Nephron (organoid): ENCODE data around the gene NFAM1.

Source experiments
- H3K27ac Mint-ChIP-seq, 3 experiments: 2 replicates each; pipeline ENCODE4 v1.8.0; 2020; ENCODE audit warnings: mixed read lengths in 3 of 3, mild to moderate bottlenecking in 2 of 3, moderate library complexity in 1 of 3
- H3K27me3 Mint-ChIP-seq: 2 replicates; pipeline ENCODE4 v1.8.0; 2021; ENCODE audit warnings: low read depth, mild to moderate bottlenecking, moderate library complexity, mixed read lengths
- H3K36me3 Mint-ChIP-seq: 2 replicates; pipeline ENCODE4 v1.8.0; 2020; ENCODE audit warnings: low read depth, mixed read lengths
- H3K4me1 Mint-ChIP-seq: 2 replicates; pipeline ENCODE4 v1.8.0; 2020; ENCODE audit warnings: mixed read lengths
- H3K4me3 Mint-ChIP-seq, 3 experiments: 2 replicates each; pipeline ENCODE4 v1.8.0; 2020; ENCODE audit warnings: mild to moderate bottlenecking in 3 of 3, mixed read lengths in 3 of 3, moderate library complexity in 2 of 3
- H3K9me3 Mint-ChIP-seq: 2 replicates; pipeline ENCODE4 v1.8.0; 2020; ENCODE audit warnings: mixed read lengths
- TF ChIP-seq, protein P1 (sequence below), 3 experiments: fragments of 200-600 bp; sonication (generic); IDR thresholded peaks; one replicate each; pipeline ENCODE4 v1.5.0; 2021; ENCODE audit warnings: antibody characterized with exemption in 3 of 3; ENCODE audit not compliant: unreplicated experiment in 3 of 3

NFAM1 gene

GRCh38 chr22:42364604-42365110, 67.5 kb downstream of the NFAM1 start:
- TF ChIP-seq, protein P1, sequence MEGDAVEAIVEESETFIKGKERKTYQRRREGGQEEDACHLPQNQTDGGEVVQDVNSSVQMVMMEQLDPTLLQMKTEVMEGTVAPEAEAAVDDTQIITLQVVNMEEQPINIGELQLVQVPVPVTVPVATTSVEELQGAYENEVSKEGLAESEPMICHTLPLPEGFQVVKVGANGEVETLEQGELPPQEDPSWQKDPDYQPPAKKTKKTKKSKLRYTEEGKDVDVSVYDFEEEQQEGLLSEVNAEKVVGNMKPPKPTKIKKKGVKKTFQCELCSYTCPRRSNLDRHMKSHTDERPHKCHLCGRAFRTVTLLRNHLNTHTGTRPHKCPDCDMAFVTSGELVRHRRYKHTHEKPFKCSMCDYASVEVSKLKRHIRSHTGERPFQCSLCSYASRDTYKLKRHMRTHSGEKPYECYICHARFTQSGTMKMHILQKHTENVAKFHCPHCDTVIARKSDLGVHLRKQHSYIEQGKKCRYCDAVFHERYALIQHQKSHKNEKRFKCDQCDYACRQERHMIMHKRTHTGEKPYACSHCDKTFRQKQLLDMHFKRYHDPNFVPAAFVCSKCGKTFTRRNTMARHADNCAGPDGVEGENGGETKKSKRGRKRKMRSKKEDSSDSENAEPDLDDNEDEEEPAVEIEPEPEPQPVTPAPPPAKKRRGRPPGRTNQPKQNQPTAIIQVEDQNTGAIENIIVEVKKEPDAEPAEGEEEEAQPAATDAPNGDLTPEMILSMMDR (IDR thresholded peaks at IDR 0.05; ENCODE audit: unreplicated experiment in 3 of 3), result no peak
- H3K27ac Mint-ChIP-seq, result peak overlapping the region; percentile 85 to 94 (median 86)
- H3K27me3 Mint-ChIP-seq, result peaks cover 61% of the 10 kb centered on the region
- no peaks in the 10 kb centered on the region for H3K36me3 Mint-ChIP-seq
- peak overlapping the region; percentile 51 to 65 (median 61) for H3K4me3 Mint-ChIP-seq
- peaks cover 46% of the 10 kb centered on the region for H3K4me1 Mint-ChIP-seq
- no peaks in the 10 kb centered on the region for H3K9me3 Mint-ChIP-seq

GRCh38 chr22:42363892-42364291, 68.3 kb downstream of the NFAM1 start:
- Mint-ChIP-seq H3K9me3 (no peaks in the 10 kb centered on the region), H3K4me1 (peaks cover 41% of the 10 kb centered on the region), H3K27ac (peak overlapping the region; percentile 85 to 94 (median 86)), H3K36me3 (no peaks in the 10 kb centered on the region), H3K4me3 (peak overlapping the region in 1 of 3 experiments; percentile 21), H3K27me3 (peaks cover 55% of the 10 kb centered on the region)
- TF ChIP-seq, protein P1 (IDR thresholded peaks at IDR 0.05; ENCODE audit: unreplicated experiment in 3 of 3), result no peak

GRCh38 chr22:42361523-42361922, 70.7 kb downstream of the NFAM1 start:
- TF ChIP-seq, protein P1 (IDR thresholded peaks at IDR 0.05; ENCODE audit: unreplicated experiment in 3 of 3), result no peak
- Mint-ChIP-seq H3K27me3 (peaks cover 45% of the 10 kb centered on the region), H3K27ac (peak overlapping the region in 1 of 3 experiments; percentile 25), H3K4me1 (peaks cover 32% of the 10 kb centered on the region), H3K36me3 (no peaks in the 10 kb centered on the region), H3K9me3 (no peaks in the 10 kb centered on the region), H3K4me3 (no peak overlapping the region)

DNA sequence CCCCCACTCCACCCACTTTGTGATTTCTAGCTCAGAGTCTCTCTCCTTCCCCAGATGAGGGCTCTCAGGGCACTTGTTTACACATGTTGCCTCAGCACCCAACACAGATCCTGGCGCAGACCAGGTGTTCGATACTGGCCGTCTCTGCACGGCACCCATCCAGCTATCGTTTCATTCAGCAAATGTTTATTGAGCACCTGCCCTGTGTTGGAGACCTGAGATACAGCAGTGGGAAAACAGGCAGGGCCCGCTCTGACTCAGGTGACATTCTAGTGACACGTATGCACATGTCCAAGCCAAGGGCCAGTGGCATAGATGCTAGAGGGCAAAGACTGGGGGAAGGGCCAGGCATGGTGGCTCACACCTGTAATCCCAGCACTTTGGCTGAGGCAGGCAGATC, 71.9 kb downstream of the NFAM1 start:
- H3K27me3 Mint-ChIP-seq, result peaks cover 39% of the 10 kb centered on the region
- no peaks in the 10 kb centered on the region for H3K9me3 Mint-ChIP-seq
- peaks cover 22% of the 10 kb centered on the region for H3K4me1 Mint-ChIP-seq
- no peaks in the 10 kb centered on the region for H3K36me3 Mint-ChIP-seq
- no peak overlapping the region for H3K27ac Mint-ChIP-seq
- H3K4me3 Mint-ChIP-seq, result no peak overlapping the region
- TF ChIP-seq, protein P1 (IDR thresholded peaks at IDR 0.05; ENCODE audit: unreplicated experiment in 3 of 3), result no peak

GRCh38 chr22:42358643-42359558, 73.3 kb downstream of the NFAM1 start:
- Mint-ChIP-seq H3K36me3 (no peaks in the 10 kb centered on the region), H3K9me3 (no peaks in the 10 kb centered on the region), H3K27ac (no peak overlapping the region), H3K4me3 (no peak overlapping the region), H3K27me3 (peaks cover 37% of the 10 kb centered on the region), H3K4me1 (peaks cover 14% of the 10 kb centered on the region)
- TF ChIP-seq, protein P1 (IDR thresholded peaks at IDR 0.05; ENCODE audit: unreplicated experiment in 3 of 3), result no peak
